ENCODE results near the gene SLC1A2.

Gene SLC1A2

GRCh38 chr11:35215945-35216344 lies 203.4 kb downstream of the SLC1A2 start:
- H3K9ac ChIP-seq (ENCODE audit: low read depth, low read length) = no peak overlapping the region
- H3K27me3 ChIP-seq (ENCODE audit: insufficient read depth, low read length) = no peaks in the 10 kb centered on the region
- no peak overlapping the region for H3K27ac ChIP-seq (ENCODE audit: low read length)
- H3K36me3 ChIP-seq (ENCODE audit: insufficient read depth, low read depth, low read length) = no peaks in the 10 kb centered on the region
- H3K9me3 ChIP-seq (ENCODE audit: insufficient read depth, low read depth, low read length) = no peaks in the 10 kb centered on the region
- H3K4me1 ChIP-seq (ENCODE audit: insufficient read depth, low read length) = peaks cover 2% of the 10 kb centered on the region; the same call in 1 of the 2 replicates
- no peak overlapping the region for H3K4me3 ChIP-seq (ENCODE audit: low read length)

- Histone ChIP-seq H3K4me1 (ENCODE audit: insufficient read depth, low read length) (peaks cover 2% of the 10 kb centered on the region; the same call in 1 of the 2 replicates), H3K4me3 (ENCODE audit: low read length) (no peak overlapping the region), H3K27me3 (ENCODE audit: insufficient read depth, low read length) (no peaks in the 10 kb centered on the region), H3K9ac (ENCODE audit: low read depth, low read length) (no peak overlapping the region), H3K36me3 (ENCODE audit: insufficient read depth, low read depth, low read length) (no peaks in the 10 kb centered on the region), H3K27ac (ENCODE audit: low read length) (no peak overlapping the region), H3K9me3 (ENCODE audit: insufficient read depth, low read depth, low read length) (no peaks in the 10 kb centered on the region)
Observed at GRCh38 chr11:35214792-35215193, 204.6 kb downstream of the SLC1A2 start.

- no peak overlapping the region for H3K4me3 ChIP-seq (ENCODE audit: low read length)
- no peaks in the 10 kb centered on the region for H3K36me3 ChIP-seq (ENCODE audit: insufficient read depth, low read depth, low read length)
- no peaks in the 10 kb centered on the region for H3K27me3 ChIP-seq (ENCODE audit: insufficient read depth, low read length)
- peaks cover 2% of the 10 kb centered on the region; the same call in 1 of the 2 replicates for H3K4me1 ChIP-seq (ENCODE audit: insufficient read depth, low read length)
- H3K9ac ChIP-seq (ENCODE audit: low read depth, low read length) = no peak overlapping the region
- no peak overlapping the region for H3K27ac ChIP-seq (ENCODE audit: low read length)
- no peaks in the 10 kb centered on the region for H3K9me3 ChIP-seq (ENCODE audit: insufficient read depth, low read depth, low read length)
Observed at GRCh38 chr11:35214226-35214770, 205.1 kb downstream of the SLC1A2 start.

DNA sequence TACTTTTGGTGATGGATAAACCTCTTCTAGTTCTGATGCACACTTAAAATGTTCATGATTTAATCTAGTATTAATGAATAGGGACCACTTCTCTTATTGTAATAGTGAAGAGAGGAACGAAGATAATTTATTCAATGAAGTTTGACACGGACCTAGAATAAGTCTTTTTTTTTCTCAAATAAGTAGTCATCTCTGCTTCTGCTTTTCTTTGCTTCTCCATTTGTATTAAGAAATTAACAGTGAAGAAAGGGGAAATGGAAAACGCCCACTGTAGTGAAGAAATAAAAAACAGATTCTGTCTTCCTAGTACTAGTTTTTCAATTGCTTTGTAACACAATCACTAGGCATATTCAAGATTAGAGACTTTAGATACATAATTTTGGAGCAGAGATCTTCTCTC lies 207.4 kb downstream of the SLC1A2 start:
- Histone ChIP-seq H3K4me1 (ENCODE audit: insufficient read depth, low read length) (peaks cover 2% of the 10 kb centered on the region), H3K4me3 (ENCODE audit: low read length) (no peak overlapping the region), H3K9me3 (ENCODE audit: insufficient read depth, low read depth, low read length) (no peaks in the 10 kb centered on the region), H3K9ac (ENCODE audit: low read depth, low read length) (no peak overlapping the region), H3K27ac (ENCODE audit: low read length) (no peak overlapping the region), H3K36me3 (ENCODE audit: insufficient read depth, low read depth, low read length) (no peaks in the 10 kb centered on the region), H3K27me3 (ENCODE audit: insufficient read depth, low read length) (no peaks in the 10 kb centered on the region)

DNA sequence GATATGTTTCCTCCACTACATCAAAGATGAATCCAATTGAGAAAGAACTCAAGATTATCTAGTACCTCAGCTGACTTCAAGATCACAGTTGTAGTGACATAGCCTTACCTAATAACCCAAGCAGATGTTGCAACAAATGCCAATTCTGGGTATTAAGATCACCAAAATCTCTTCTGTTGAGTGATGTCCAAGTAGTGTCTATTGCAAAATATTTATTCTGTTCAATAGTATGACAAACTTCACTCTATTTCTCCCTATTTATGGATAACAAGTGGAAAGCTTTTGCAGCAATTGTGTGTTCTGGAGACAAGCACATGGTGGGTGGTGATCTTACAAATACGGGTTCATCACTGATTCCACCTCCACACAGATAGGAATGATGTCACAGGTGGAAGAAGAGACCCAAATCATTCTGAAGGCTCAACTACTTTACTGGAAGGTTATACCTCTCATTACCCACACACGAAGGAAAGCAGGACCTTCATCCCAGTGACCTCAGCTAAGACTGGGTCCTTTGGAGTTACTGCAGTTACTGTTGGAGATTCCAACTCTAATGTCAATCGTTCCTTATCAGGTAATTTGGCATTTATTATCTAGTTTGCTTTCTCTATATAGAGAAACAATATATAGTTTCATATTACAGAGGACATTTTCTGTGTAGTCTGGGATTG lies 208.3 kb downstream of the SLC1A2 start:
- Histone ChIP-seq H3K36me3 (ENCODE audit: insufficient read depth, low read depth, low read length) (no peaks in the 10 kb centered on the region), H3K27me3 (ENCODE audit: insufficient read depth, low read length) (no peaks in the 10 kb centered on the region)

DNA sequence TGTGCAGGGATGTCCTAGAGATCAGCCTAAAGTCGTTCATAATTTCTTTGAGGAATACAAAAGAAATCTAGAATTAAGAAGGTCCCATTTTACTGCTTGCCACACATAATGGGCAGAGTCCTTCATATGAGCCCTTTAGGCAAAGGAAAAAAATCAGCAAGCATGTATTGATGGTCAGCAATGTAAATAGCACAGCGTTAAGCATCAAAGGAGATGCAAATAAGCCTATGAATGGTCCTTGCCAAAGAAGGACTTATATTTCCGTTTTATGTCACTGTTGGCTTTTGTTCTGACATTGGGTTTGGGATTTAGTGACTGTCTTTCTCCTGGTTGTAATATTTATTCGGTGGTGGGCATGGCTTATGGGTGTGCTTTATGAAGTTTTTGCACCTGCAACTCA lies 210.6 kb downstream of the SLC1A2 start:
- Histone ChIP-seq H3K4me1 (ENCODE audit: insufficient read depth, low read length) (peaks cover 8% of the 10 kb centered on the region), H3K27me3 (ENCODE audit: insufficient read depth, low read length) (no peaks in the 10 kb centered on the region), H3K9me3 (ENCODE audit: insufficient read depth, low read depth, low read length) (no peaks in the 10 kb centered on the region), H3K9ac (ENCODE audit: low read depth, low read length) (no peak overlapping the region), H3K27ac (ENCODE audit: low read length) (no peak overlapping the region), H3K4me3 (ENCODE audit: low read length) (no peak overlapping the region), H3K36me3 (ENCODE audit: insufficient read depth, low read depth, low read length) (no peaks in the 10 kb centered on the region)

More for the DNA sequence above, 208.3 kb downstream of the SLC1A2 start:
- Histone ChIP-seq H3K4me3 (ENCODE audit: low read length) (no peak overlapping the region), H3K9ac (ENCODE audit: low read depth, low read length) (no peak overlapping the region), H3K27ac (ENCODE audit: low read length) (no peak overlapping the region), H3K4me1 (ENCODE audit: insufficient read depth, low read length) (peaks cover 3% of the 10 kb centered on the region), H3K9me3 (ENCODE audit: insufficient read depth, low read depth, low read length) (no peaks in the 10 kb centered on the region)

- no peaks in the 10 kb centered on the region for H3K27me3 ChIP-seq (ENCODE audit: insufficient read depth, low read length)
- no peak overlapping the region for H3K27ac ChIP-seq (ENCODE audit: low read length)
- no peaks in the 10 kb centered on the region for H3K36me3 ChIP-seq (ENCODE audit: insufficient read depth, low read depth, low read length)
- no peaks in the 10 kb centered on the region for H3K9me3 ChIP-seq (ENCODE audit: insufficient read depth, low read depth, low read length)
- no peak overlapping the region for H3K9ac ChIP-seq (ENCODE audit: low read depth, low read length)
- H3K4me3 ChIP-seq (ENCODE audit: low read length) = no peak overlapping the region
- H3K4me1 ChIP-seq (ENCODE audit: insufficient read depth, low read length) = peaks cover 8% of the 10 kb centered on the region
Observed at GRCh38 chr11:35207471-35208403, 211.6 kb downstream of the SLC1A2 start.

GRCh38 chr11:35206616-35207015 lies 212.7 kb downstream of the SLC1A2 start:
- H3K4me3 ChIP-seq (ENCODE audit: low read length) = no peak overlapping the region
- no peaks in the 10 kb centered on the region for H3K9me3 ChIP-seq (ENCODE audit: insufficient read depth, low read depth, low read length)
- H3K36me3 ChIP-seq (ENCODE audit: insufficient read depth, low read depth, low read length) = no peaks in the 10 kb centered on the region
- peaks cover 8% of the 10 kb centered on the region for H3K4me1 ChIP-seq (ENCODE audit: insufficient read depth, low read length)
- H3K9ac ChIP-seq (ENCODE audit: low read depth, low read length) = no peak overlapping the region
- no peak overlapping the region for H3K27ac ChIP-seq (ENCODE audit: low read length)
- H3K27me3 ChIP-seq (ENCODE audit: insufficient read depth, low read length) = no peaks in the 10 kb centered on the region

- no peaks in the 10 kb centered on the region for H3K36me3 ChIP-seq (ENCODE audit: insufficient read depth, low read depth, low read length)
- H3K4me1 ChIP-seq (ENCODE audit: insufficient read depth, low read length) = peaks cover 8% of the 10 kb centered on the region
- H3K27ac ChIP-seq (ENCODE audit: low read length) = no peak overlapping the region
- H3K4me3 ChIP-seq (ENCODE audit: low read length) = no peak overlapping the region
- no peaks in the 10 kb centered on the region for H3K27me3 ChIP-seq (ENCODE audit: insufficient read depth, low read length)
- no peak overlapping the region for H3K9ac ChIP-seq (ENCODE audit: low read depth, low read length)
- H3K9me3 ChIP-seq (ENCODE audit: insufficient read depth, low read depth, low read length) = no peaks in the 10 kb centered on the region
Observed at GRCh38 chr11:35204614-35205013, 214.7 kb downstream of the SLC1A2 start.

Data from iPS-20b (cell line).